Measurements from ENCODE around the gene CCL4.
"Not testable (repeated sequence)": the region's sequence is repeated elsewhere in the genome, so short reads cannot be mapped to it uniquely, and the experiment has no call there.

The CCL4 gene

DNA sequence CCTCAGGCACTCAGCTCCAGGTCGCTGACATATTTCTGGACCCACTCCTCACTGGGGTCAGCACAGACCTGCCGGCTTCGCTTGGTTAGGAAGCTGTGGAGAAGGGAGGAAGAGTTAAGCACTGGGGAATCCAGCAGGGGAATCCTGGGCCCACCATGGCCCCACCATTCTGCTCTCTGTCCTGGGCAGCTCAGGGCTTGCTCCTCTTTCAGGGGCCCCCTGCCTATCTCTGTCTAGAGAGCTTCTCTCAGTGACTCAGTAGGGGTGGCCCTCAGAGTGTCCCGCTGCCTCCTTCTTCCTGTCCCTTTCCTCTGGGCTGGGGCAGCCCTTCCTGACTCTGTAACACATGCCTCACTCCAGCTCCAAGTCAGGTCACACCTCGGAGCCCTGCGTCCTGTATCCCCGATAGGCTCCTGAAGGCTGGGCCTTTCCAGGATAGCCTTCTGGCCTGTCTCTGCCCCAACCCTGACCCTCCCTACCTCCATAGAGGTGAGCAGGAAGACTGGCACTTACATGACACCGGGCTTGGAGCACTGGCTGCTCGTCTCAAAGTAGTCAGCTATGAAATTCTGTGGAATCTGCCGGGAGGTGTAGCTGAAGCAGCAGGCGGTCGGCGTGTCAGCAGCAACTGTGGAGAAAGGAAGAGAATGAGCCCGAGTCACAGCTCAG lies 14.8 kb upstream of the CCL4 start:
- no peak for DNase-seq

GRCh38 chr17:36089339-36089865 lies 14.2 kb upstream of the CCL4 start:
- no peak for DNase-seq

DNA sequence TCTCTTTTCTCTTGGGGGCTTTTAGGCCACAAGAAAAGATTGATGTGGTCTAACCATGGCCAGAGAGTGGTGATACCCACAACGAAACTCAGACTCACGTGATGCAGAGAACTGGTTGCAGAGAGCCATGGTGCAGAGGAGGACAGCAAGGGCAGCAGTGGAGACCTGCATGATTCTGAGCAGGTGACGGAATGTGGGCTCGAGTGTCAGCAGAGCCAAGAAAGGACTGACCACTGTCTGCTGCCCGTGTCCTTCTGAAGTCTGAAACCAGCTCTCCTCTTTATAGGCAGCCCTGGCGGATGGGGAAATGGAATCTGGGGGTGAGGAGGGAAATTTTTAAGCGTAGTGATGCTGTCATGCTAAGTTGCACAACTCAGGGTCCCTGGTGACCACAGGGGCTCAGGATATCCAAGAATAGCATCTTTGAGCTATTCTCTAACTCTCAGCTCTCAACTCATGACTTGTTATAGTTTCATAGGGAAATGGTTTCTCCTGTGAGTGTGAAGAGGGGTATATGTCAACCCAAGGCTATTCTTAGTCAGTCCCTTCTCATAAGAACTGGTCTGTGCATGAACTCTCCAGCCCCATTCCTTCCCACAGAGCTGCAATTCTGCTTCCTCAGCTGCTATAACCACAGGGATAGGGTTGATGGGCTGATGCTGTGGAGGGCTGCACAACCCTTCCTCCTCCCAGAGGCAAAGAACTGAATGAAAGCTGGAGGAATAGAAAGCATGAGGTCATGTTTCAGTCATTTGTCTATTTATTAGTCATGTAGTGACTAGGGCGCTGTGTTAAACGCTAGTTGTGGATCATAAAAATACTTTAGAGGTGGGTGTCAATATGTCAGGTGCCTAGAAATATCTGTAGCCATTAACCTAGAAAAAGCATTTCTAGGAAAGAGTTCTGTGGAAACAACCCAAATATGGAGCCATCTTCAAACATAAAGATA lies 13.5 kb upstream of the CCL4 start, which contains the start of gene CCL3:
Gene CCL3 (minus strand): TSS at position 256 of the 949 bp plus-strand sequence. CDS start 85 bp downstream, at position 171.
- no peak for DNase-seq

- DNase-seq: no peak
Observed at GRCh38 chr17:36092230-36092629, 11.4 kb upstream of the CCL4 start.

DNA sequence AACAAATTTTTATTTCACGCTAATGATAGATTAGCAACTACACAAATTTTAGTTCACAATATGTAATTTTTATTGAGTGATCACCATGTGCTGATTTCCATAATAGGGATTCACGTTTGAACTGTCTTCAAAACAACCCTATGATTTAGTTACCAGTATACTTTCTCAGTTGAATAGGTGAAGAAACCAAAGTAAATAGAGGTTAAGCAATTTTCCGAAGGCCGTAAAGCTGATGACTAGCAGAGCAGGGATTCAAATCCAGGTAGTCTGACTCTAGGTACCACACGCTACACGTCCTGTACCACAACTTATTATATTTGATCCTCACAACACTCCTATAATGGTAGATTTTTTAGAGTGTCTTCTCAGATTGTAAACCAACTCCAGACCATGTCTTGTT lies 10.9 kb upstream of the CCL4 start:
- not testable (repeated sequence) for DNase-seq

GRCh38 chr17:36094232-36094631 lies 9.4 kb upstream of the CCL4 start:
- no peak for DNase-seq

- DNase-seq: no peak
Observed at GRCh38 chr17:36094746-36095145, 8.9 kb upstream of the CCL4 start.

DNA sequence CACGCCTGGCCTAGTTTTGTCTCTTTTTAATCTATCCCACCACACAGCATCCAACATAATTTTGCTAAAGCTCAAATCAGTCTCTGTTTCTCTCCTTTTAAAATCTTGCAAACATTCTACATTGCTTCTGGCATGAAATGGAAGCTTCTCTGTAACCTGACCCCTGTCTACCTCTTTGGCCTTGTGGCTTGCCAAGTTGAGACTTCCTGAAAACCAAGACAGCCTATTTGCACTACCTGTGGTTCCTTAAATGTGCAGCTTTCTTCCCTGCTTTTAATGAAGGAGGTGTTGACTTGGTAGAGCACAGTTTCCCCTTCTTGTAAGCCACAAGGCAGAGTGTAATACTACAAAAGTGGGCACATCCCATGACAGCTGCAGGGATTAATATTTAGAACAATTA lies 7.6 kb upstream of the CCL4 start:
- no peak for DNase-seq

- not testable (repeated sequence) for DNase-seq
Observed at GRCh38 chr17:36099004-36099403, 4.6 kb upstream of the CCL4 start.

DNA sequence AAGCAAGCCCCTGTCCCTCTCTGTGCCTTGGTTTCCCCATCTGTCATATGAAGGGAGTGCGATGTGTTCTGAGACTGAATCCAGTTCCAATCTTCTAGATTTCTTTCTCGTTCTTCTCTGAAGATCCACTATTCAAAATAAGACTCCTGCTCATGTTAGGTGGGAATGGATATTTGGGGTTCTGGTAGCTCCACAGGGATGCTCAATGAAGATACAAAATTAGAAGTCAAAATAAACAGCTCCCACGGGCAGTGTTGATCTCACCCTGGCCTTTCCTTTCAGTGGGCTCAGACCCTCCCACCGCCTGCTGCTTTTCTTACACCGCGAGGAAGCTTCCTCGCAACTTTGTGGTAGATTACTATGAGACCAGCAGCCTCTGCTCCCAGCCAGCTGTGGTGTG lies 619 bp downstream of the CCL4 start:
- not testable (repeated sequence) for DNase-seq

- no peak for DNase-seq
Observed at GRCh38 chr17:36104701-36105181, 1.1 kb downstream of the CCL4 start.

DNA sequence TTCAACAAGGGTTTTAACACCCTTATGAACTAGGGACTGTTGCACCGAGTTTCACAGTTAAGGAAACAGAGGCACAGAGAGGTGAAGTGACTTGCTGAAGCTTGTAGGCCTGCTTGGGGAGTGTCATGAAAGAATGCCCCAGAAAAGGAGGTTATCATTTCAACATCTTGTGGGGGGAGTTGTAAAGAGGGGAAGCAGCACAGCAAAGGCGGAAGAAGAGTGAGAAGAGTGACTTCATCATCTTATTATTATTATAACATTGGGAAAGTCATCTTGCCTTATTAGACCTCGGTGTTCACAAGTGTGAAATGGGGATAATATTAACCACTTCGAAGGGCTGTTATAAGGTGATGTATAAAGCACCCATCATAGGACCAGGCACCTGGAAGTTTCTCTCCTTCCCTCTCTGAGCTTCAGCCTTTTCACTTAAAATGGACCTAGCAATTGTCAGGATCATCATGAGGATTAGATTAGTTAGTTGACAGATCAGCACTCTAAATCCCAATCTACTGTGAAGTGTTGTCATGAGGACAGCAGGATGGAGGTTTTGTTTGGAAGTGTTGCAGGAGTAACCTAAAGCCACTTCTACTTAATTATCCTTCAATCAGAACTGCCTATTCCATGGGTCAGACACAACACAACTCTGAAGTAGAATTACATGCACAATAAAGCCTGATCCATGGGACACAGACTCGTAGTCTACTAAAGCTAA lies 2.3 kb downstream of the CCL4 start:
- DNase-seq: no peak

DNA sequence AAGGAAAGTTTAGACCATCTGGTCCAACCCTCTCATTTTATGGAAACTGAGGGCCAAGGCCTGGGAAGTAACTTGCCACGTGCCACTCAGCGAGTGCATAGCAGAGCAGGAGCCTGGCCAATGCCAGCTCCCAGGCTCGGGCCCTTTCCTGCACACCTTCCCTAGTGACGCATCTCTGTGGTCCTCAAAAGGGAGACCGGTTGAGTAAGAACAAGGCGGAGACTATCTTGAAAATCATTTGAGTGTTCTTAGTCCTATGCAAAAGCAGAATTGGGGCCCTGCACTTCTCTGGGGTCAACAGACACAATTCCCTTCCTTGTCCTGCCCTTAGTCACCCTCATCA lies 2.8 kb downstream of the CCL4 start:
- DNase-seq: no peak

DNA sequence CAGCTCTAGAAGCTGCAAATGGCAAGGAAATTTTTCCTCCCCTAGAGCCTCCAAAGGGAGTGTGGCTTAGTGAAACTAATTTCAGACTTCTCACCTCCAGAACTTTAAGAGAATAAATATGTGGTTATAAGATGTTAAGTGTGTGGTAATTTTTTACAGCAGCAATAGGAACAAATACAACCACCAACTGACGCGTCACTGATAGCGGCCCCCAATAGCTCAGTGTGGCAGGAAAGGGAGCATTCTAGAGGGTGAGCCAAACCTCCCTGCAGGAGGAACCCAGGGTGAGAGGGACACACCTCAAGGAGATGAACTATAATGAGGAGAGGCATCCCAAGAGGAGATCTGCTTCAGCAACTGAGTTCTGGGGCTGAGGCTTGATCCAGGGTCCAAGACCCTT lies 4.0 kb downstream of the CCL4 start:
- no peak for DNase-seq

GRCh38 chr17:36108265-36108664 lies 4.6 kb downstream of the CCL4 start:
- DNase-seq: not testable (repeated sequence)

DNA sequence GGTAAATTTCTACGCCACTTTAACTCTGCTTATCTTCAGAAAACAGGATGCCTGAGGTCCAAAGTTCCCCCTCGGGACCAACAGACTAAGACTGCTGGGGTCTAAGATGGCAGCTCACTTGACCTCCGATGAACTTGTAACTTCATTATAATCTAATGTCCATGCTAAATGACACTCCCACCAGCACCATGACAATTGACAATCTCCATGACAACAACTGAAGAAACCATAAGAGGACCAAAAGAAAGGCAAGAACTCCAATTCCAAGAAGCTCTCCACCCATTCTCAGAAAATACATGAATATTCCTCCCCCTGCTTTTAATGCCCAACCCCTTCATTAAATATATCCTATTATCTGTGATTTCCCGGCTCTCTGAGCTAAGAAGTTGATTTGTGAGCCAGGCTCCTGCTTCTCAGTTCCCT lies 7.5 kb downstream of the CCL4 start:
- DNase-seq: no peak

DNA sequence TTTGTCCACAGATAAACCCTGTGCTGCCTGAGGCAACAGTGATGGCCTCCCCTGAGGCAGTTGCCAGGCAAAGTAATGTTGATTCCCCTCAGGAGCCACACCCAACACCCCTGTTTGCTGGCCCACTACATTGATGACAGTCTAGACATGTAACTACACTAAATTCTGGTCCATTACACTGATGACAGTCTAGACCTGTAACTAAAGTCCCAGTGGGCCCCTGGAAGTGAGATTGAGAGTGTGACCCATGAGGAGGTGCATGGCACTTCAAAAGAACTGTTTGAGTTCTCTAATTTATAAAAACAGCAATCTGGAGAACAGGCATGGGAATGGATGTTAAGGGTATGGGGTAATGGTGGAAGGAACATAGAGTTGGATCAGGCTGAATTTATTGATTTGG lies 8.9 kb downstream of the CCL4 start:
- DNase-seq: no peak

DNA sequence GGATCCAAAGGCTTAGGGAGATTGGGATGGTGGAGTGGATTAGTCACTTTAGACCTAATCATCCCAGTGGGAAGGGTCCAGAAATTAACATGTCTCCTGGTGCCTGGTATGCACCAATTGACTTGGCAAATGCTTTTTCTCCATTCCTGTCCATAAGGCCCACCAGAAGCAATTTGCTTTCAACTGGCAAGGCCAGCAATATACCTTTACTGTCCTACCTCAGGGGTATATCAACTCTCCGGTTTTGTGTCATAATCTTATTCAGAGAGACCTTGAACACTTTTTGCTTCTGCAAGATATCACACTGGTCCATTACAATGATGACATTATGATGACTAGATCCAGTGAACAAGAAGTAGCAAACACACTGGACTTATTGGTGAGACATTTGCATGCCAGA lies 9.5 kb downstream of the CCL4 start:
- DNase-seq: not testable (repeated sequence)

GRCh38 chr17:36114971-36115648 lies 11.5 kb downstream of the CCL4 start:
- DNase-seq: not testable (repeated sequence)

DNA sequence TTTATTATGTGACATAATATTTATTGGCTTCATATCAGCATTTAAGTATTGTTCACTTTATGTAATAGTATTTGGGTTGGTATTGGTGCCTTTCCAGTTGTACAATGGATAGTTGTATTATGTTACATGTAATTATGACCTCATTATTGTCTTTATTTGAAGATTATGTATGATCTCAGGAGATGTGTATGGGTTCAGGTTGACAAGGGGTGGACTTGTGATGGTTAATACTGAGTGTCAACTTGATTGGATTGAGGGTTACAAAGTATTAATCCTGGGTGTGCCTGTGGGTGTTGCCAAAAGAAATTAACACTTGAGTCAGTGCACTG lies 12.0 kb downstream of the CCL4 start:
- DNase-seq: not testable (repeated sequence)

- no peak for DNase-seq
Observed at GRCh38 chr17:36117505-36118382, 14.1 kb downstream of the CCL4 start.

Measured in T-helper 9 cell (primary cell).